NCI-H1105 treated with DMSO at 0.1 percent for 48 hours (cell line): ENCODE data around the gene SMIM36.
"Not testable (repeated sequence)": the region's sequence is repeated elsewhere in the genome, so short reads cannot be mapped to it uniquely, and the experiment has no call there.

Experiments used
- DNase-seq: peaks from one replicate; lab custom pipeline; 2025; lab: John Stamatoyannopoulos, UW

Gene SMIM36

GRCh38 chr17:55501626-55502025 lies 9.6 kb downstream of the SMIM36 start:
- not testable (repeated sequence) for DNase-seq

GRCh38 chr17:55500103-55500502 lies 11.1 kb downstream of the SMIM36 start:
- no peak for DNase-seq

- no peak for DNase-seq
Measured at GRCh38 chr17:55496094-55496881, 15.0 kb downstream of the SMIM36 start.

GRCh38 chr17:55495239-55495638 lies 16.0 kb downstream of the SMIM36 start:
- no peak for DNase-seq

- DNase-seq = no peak
Measured at GRCh38 chr17:55492781-55493341, 18.4 kb downstream of the SMIM36 start.

GRCh38 chr17:55490376-55490775 lies 20.9 kb downstream of the SMIM36 start:
- no peak for DNase-seq

GRCh38 chr17:55487695-55488432 lies 23.4 kb downstream of the SMIM36 start:
- no peak for DNase-seq

GRCh38 chr17:55484575-55484974 lies 26.7 kb downstream of the SMIM36 start:
- no peak for DNase-seq

- no peak for DNase-seq
Measured at GRCh38 chr17:55482591-55483389, 28.5 kb downstream of the SMIM36 start.

GRCh38 chr17:55480631-55481315 lies 30.5 kb downstream of the SMIM36 start:
- no peak for DNase-seq

- no peak for DNase-seq
Measured at GRCh38 chr17:55479903-55480302, 31.3 kb downstream of the SMIM36 start.

- no peak for DNase-seq
Measured at GRCh38 chr17:55478971-55479370, 32.3 kb downstream of the SMIM36 start.

GRCh38 chr17:55466671-55467070 lies 44.6 kb downstream of the SMIM36 start:
- DNase-seq = no peak

GRCh38 chr17:55465771-55466170 lies 45.5 kb downstream of the SMIM36 start:
- not testable (repeated sequence) for DNase-seq

GRCh38 chr17:55463600-55463999 lies 47.7 kb downstream of the SMIM36 start:
- no peak for DNase-seq

- DNase-seq = no peak
Measured at GRCh38 chr17:55462711-55463110, 48.5 kb downstream of the SMIM36 start.

- DNase-seq = no peak
Measured at GRCh38 chr17:55462234-55462633, 49.0 kb downstream of the SMIM36 start.

GRCh38 chr17:55458978-55459377 lies 52.3 kb downstream of the SMIM36 start:
- no peak for DNase-seq

GRCh38 chr17:55458287-55458900 lies 52.9 kb downstream of the SMIM36 start:
- DNase-seq = no peak

- DNase-seq = no peak
Measured at GRCh38 chr17:55456307-55457240, 54.7 kb downstream of the SMIM36 start.
